HG02970 (cell line): Measurements from ENCODE around the gene NPLOC4.
"Not testable (repeated sequence)": the region's sequence is repeated elsewhere in the genome, so short reads cannot be mapped to it uniquely, and the experiment has no call there.

ENCODE experiments used
- ATAC-seq: cut with Tn5 transposase; IDR thresholded peaks from one replicate; pipeline ENCODE4 v1.9.1; 2021; ENCODE audit warnings: mild to moderate bottlenecking, moderate library complexity, moderate number of reproducible peaks; ENCODE audit not compliant: unreplicated experiment, low FRiP score

Gene NPLOC4

DNA sequence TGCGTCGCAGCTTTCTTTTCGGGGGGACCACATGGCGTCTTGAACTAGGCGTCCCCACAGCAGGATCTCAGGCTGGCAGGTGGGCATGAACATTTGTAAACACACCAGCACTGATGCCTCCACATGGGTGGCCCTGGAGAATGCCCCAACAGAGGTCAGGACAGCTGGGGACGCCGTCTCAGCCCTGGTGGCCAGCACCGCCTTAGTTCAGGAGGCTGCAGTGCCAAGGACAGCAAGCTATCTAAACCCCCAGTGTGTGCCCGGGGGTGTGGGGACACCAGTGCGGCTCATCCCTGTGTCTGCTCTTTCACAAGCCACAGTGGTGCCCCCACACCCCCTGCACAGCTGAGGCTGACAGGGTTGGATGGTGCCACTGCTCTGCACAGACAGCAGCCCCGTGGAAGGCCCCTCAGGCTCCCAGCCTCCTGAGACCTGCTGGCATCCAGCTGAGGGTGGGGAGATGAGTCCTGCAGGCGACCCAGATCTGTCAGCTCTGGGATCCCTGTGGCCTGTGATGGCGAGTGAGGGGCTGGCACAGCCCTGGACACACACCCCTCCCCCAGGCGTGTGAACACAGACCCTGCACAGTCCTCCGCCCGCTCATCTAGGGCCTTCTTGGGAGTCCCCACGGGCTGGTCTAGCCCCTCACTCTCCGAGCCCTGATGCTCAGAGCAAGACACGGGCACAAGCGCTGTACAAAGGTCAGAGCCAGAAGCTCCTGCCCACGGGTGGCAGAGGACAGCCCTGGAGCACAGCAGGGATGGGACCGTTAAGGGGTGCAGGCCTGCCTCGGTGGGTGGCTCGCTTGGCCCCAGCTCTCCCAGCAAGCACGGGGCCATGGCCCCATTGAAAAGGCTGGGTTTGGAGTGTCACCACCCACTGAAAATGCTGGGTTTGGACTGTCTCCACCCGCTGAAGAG lies 98.0 kb downstream of the NPLOC4 start:
- no peak for ATAC-seq

DNA sequence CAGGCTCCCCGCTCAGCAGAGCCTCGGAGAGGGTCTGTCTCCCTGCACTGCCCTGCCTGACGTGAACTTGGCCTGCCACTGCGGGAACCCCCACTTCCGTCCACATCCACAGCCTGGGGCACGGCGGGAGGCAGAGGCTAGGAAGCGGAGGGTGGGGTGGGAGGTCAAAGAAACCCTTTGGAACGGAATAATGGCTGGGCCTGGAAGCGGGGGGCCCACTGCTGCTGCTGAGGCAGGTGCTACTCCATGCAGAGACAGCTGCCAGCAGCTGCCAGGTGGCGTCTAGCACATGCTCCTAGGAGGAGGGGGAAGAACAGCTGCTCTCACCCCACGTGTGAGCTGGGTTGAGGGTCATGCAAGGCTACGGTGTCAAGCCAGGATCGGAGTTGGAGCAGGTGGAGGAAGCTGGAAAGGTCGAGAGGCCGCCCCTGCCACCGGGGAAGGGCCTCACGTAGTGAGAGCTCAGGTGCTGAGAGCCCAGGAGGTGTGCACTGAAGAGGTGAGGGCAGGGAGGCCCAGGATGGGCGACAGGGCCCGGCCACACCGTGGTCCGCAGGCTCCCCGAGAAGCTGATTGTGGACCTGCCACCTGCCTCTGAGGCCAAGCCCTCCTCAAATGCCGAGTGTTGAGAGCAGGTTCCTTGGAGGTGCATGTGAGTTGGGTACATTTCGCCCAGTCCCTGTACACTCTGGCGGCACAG lies 98.9 kb downstream of the NPLOC4 start:
- ATAC-seq = no peak

DNA sequence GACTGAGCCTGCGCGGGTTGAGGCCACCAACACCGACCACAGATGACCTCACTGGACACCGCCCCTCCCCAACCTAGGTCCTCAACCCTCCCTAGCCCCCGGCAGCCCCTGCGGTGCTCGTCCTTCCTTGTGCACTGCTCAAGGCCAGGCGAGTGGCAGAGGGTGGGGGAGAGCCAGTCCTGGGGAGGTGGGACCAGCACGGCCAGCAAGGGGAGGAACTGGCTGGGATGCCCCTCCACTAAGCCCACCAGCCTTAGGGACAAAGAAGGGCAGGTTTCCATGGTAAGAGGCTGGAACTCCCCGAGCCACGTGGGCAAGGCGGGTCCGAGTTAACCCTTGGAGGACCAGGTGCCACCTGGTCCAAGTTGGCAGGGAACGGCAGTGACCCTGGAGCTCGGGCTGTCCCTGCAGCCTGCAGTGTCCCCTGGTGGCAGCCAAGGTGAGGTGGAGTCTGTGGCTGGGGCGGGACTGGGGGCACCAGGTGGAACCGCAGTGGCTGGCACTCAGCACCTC lies 99.5 kb downstream of the NPLOC4 start:
- no peak for ATAC-seq

DNA sequence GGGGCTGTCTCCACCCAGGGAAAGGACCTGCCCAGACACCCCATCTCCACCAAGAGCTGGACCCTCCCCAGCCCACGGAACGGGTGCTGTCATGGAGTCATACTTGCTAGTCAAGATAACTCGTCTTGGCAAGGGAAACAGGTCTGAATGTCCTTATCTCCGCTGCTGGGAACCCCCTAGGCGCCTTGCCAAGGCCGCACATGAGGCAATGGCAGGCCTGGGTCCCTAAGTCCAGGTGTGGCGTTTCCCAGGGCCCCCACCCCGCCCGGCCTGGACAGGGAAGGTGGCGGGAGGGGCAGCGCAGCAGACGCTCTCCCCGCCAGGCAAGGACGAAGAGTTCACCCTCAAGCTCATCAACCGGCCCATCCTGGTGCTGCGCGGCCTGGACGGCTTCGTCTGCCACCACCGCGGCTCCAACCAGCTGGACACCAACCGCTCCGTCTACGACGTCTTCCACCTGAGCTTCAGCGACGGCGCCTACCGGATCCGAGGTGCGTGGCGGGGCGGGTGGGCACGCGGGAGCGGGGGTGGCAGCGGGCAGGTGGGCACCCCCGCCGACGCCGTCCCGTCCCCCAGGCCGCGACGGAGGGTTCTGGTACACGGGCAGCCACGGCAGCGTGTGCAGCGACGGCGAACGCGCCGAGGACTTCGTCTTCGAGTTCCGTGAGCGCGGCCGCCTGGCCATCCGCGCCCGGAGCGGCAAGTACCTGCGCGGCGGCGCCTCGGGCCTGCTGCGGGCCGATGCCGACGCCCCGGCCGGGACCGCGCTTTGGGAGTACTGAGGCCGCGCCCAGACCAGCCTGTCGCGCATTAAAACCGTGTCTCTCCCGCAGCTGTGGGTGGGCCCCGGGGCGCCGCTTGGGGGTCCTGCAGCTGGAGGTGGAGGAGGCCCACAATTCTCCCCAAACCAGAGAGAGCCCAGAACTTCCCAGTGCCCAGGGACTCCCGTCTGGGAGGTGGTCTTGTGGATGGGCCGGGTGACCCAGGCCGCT lies 100.3 kb downstream of the NPLOC4 start:
- ATAC-seq = no peak

DNA sequence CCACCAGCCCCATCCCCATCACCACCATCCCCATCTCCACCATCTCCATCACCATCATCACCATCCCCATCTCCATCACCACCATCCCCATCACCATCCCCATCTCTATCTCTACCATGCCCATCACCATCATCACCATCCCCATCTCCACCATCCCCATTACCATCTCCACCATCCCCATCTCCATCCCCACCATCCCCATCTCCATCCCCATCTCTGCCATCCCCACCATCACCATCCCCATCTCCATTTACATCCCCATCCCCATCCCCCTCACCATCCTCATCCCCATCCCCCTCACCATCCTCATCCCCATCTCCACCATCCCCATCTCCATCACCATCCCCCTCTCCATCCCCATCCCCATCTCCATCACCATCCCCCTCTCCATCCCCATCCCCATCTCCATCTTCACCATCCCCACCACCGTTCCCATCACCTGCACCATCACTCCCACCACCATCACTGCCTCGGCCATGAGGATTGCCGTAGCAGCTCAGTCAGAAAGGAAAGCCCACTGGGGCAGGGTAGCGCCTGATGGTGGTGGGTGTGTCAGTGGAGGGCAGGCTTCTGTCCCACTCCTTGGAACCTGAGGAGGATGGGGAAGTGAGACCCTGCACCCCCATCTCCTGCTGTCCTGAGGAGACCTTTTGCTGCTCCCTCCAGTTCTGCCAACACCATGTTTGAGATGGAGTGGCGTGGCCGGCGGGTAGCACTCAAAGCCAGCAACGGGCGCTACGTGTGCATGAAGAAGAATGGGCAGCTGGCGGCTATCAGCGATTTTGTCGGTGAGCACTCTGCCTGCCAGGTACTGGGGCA lies 101.2 kb downstream of the NPLOC4 start:
- ATAC-seq = no peak

DNA sequence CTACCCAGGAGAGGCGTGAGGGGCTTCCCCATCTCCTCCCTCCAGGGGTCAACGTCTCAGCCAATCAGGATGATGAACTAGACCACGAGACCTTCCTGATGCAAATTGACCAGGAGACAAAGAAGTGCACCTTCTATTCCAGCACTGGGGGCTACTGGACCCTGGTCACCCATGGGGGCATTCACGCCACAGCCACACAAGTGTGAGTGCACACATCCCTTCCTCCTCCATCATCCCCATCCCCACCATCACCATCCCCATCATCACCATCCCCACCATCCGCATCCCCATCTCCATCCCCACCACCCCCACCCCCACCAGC lies 101.9 kb downstream of the NPLOC4 start:
- no peak for ATAC-seq

GRCh38 chr17:81534157-81535006 lies 102.5 kb downstream of the NPLOC4 start:
- ATAC-seq = no peak

DNA sequence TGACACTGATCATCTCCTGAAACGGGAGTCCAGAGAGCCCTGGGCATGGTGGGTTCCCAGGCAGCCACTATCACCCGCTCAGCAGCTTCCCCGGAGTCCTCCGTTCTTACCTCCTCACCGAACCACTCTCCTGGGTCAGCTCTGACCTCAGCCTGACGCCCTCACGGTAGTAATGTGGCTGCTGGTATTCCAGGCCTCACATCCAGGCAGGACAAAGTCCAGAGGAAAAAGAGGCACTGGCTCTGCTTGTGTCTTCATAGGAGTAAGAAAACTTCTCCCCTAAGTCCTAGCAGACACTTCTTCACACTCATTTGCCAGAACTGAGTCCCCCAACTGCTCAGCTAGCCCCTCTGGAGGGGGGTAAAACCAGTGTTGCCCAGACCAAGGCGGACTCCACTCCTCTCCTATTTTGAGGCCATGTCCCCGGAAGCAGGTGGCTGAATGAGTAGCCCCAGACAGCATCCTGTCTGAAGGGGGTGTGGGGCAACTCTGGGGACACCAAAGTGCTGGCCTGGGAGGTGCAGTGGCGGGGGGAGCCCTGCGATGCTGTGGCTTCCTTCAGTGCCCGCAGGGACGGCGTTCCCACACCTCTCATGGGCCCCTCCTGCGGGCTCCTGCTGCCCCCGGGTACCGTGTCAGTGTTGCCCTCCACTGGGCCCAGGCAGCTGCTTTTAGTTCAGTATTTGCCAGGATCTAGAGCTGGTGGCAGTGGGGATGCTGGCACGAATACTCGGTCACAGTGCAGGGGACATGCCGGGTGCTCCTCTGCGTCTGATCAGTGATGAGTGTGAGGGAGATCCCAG lies 103.4 kb downstream of the NPLOC4 start:
- no peak for ATAC-seq

GRCh38 chr17:81532490-81533287 lies 104.2 kb downstream of the NPLOC4 start:
- no peak for ATAC-seq

DNA sequence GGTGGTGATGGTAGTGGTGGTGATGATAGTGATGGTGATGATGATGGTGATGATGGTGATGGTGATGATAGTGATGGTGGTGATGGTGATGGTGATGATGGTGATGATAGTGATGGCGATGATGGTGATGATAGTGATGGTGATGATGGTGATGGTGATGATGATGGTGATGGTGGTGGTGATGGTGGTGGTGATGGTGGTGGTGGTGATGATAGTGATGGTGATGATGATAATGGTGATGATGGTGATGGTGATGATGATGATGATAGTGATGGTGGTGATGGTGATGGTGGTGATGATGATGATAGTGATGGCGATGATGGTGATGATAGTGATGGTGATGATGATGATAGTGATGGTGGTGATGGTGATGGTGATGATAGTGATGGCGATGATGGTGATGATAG lies 104.9 kb downstream of the NPLOC4 start:
- ATAC-seq = not testable (repeated sequence)

DNA sequence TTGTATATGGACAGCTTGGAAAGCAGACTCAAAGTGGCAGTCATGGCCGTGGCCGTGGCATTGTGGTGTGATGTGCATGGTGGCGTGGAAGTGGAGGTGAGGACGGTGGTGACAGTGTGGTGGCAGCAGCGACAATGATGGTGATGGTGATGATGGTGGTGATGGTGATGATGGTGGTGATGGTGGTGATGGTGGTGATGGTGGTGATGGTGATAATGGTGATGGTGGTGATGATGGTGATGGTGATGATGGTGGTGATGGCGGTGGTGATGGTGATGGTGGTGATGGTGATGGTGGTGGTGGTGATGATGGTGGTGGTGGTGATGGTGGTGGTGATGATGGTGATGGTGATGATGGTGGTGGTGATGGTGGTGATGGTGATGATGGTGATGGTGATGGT lies 105.9 kb downstream of the NPLOC4 start:
- not testable (repeated sequence) for ATAC-seq

DNA sequence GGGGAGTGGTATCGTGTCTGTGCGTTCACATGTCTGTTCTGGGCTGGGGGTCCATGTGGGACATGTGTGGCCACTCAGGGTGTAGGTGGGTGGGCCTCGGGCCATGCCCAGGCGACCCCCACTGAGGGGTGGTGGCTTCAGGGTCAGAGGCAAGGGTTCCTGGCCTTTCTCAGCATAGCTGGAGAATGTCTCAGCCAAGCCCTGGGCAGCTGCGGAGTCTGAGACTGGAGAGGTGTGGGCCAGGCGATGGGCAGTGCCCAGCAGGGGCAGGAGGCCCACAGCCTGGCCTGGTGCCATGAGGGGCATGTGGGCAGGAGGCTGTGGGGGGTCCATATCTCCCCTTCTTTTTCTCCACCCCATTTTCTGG lies 107.5 kb downstream of the NPLOC4 start:
- no peak for ATAC-seq

DNA sequence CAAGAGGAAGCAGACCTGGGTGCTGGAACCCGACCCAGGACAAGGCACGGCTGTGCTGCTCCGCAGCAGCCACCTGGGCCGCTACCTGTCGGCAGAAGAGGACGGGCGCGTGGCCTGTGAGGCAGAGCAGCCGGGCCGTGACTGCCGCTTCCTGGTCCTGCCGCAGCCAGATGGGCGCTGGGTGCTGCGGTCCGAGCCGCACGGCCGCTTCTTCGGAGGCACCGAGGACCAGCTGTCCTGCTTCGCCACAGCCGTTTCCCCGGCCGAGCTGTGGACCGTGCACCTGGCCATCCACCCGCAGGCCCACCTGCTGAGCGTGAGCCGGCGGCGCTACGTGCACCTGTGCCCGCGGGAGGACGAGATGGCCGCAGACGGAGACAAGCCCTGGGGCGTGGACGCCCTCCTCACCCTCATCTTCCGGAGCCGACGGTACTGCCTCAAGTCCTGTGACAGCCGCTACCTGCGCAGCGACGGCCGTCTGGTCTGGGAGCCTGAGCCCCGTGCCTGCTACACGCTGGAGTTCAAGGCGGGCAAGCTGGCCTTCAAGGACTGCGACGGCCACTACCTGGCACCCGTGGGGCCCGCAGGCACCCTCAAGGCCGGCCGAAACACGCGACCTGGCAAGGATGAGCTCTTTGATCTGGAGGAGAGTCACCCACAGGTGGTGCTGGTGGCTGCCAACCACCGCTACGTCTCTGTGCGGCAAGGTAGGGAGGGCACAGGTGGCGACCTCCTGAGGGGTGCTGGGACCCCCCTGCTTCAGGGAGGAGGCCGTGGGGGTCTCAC lies 108.1 kb downstream of the NPLOC4 start:
- no peak for ATAC-seq

DNA sequence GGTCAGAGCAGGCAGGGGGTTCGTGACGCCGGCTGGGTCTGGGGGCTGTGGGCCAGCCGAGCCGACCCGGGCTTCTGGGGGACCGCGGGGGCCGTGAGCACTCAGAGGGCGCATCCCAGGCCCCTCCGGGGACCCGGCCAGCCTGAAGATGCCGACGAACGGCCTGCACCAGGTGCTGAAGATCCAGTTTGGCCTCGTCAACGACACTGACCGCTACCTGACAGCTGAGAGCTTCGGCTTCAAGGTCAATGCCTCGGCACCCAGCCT lies 108.6 kb downstream of the NPLOC4 start:
- no peak for ATAC-seq

DNA sequence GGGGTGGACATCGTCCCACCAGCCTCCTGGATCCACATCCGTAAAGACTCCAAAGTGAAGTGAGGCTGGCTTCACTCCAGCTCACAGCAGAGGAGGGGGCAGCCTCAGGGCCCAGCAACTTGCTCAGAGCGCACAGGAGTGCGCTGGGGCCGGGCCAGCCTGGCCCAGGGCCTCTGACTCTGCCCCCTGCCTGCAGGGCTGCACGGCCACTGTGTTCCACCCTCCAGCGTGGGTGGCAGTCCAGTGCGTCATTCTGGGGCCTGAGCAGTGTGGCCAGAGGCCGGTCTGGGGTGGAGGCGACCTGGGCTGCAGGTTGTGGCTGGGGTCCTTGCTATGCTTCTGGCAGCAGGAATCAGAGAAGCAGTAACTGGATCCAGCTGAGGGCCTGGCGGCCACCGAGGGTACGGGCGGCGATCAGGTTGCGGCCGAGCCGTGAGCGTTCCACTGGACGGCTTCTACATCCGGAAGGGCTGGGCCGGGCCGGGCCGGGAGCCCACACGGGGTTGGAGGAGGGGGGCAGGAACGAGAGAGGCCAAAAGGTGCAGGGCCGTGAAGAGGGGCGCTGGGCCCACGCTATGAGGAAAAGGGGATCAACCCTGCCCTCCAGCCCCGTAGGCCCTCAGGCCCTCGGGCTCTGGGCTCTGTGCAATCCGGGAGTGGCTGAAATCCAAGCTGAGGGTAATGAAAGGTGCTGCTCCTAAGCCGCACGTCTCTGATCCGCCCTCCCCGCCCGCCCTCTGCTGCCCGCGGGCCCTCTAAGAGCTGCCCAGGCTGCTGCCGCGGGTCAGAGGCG lies 109.1 kb downstream of the NPLOC4 start, which contains the start of gene FSCN2:
FSCN2 (plus strand) TSS at position 787 of the 793 bp plus-strand sequence. CDS start 155 bp downstream, outside the sequence.
- no peak for ATAC-seq
